IPS-20b (cell line): ENCODE data around the gene CRAMP1.

Experiments
- H3K27ac ChIP-seq: one replicate; pipeline ENCODE4 v1.5.1; 2013; ENCODE audit warnings: low read length
- H3K27me3 ChIP-seq: 2 replicates; pipeline ENCODE4 v1.6.1; 2013; ENCODE audit warnings: mild to moderate bottlenecking, low read length, inconsistent platforms; ENCODE audit not compliant: insufficient read depth
- H3K36me3 ChIP-seq: 2 replicates; pipeline ENCODE4 v1.6.1; 2013; ENCODE audit warnings: low read depth, mild to moderate bottlenecking, inconsistent platforms, low read length, moderate library complexity; ENCODE audit not compliant: insufficient read depth
- H3K4me1 ChIP-seq: 2 replicates; pipeline ENCODE4 v1.6.1; 2013; ENCODE audit warnings: mild to moderate bottlenecking, control low read depth, inconsistent platforms, low read length, moderate library complexity; ENCODE audit not compliant: insufficient read depth
- H3K4me3 ChIP-seq: 2 replicates; pipeline ENCODE4 v1.5.1; 2013; ENCODE audit warnings: mild to moderate bottlenecking, low read length, inconsistent platforms
- H3K9ac ChIP-seq: 2 replicates; pipeline ENCODE4 v1.6.1; 2013; ENCODE audit warnings: low read depth, mild to moderate bottlenecking, inconsistent platforms, low read length, moderate library complexity
- H3K9me3 ChIP-seq: 2 replicates; pipeline ENCODE4 v1.6.1; 2013; ENCODE audit warnings: mild to moderate bottlenecking, low read depth, low read length, inconsistent platforms; ENCODE audit not compliant: insufficient read depth

The CRAMP1 gene

GRCh38 chr16:1638757-1639156 lies 26.6 kb downstream of the CRAMP1 start:
- no peaks in the 10 kb centered on the region for H3K9me3 ChIP-seq
- H3K9ac ChIP-seq: no peak overlapping the region
- H3K4me3 ChIP-seq: no peak overlapping the region
- no peaks in the 10 kb centered on the region for H3K4me1 ChIP-seq
- peaks cover 78% of the 10 kb centered on the region for H3K36me3 ChIP-seq
- no peak overlapping the region for H3K27ac ChIP-seq
- H3K27me3 ChIP-seq: no peaks in the 10 kb centered on the region

DNA sequence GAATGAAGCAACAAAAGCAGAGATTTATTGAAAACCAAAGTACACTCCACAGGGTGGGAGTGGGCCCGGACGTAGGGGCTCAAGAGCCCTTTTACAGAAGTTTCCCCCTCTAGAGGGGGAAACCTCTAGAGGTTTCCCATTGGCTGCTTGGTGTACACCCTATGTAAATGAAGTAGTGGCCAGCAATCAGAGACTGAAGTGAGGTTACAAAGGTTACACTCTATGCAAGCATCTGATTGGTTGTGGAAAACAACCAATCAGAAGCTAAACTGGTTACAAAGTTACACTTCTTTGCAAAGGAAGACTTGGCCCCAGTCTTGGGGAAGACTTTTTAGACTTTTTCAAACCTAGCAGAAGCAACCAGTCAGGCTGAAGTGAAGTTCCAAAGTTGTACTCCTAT lies 27.1 kb downstream of the CRAMP1 start:
- Histone ChIP-seq H3K9ac (no peak overlapping the region), H3K36me3 (peaks cover 78% of the 10 kb centered on the region), H3K27me3 (no peaks in the 10 kb centered on the region), H3K27ac (no peak overlapping the region), H3K9me3 (no peaks in the 10 kb centered on the region), H3K4me1 (no peaks in the 10 kb centered on the region), H3K4me3 (no peak overlapping the region)

- H3K27me3 ChIP-seq: no peaks in the 10 kb centered on the region
- H3K27ac ChIP-seq: no peak overlapping the region
- peaks cover 76% of the 10 kb centered on the region for H3K36me3 ChIP-seq
- H3K9ac ChIP-seq: no peak overlapping the region
- no peak overlapping the region for H3K4me3 ChIP-seq
- H3K9me3 ChIP-seq: no peaks in the 10 kb centered on the region
- no peaks in the 10 kb centered on the region for H3K4me1 ChIP-seq
These were observed 27.7 kb downstream of the CRAMP1 start for GRCh38 chr16:1639860-1640259.

- Histone ChIP-seq H3K4me1 (peaks cover under 1% of the 10 kb centered on the region; the same call in 1 of the 2 replicates), H3K27ac (no peak overlapping the region), H3K4me3 (no peak overlapping the region), H3K36me3 (peaks cover 74% of the 10 kb centered on the region), H3K27me3 (no peaks in the 10 kb centered on the region), H3K9ac (no peak overlapping the region), H3K9me3 (no peaks in the 10 kb centered on the region)
These were observed 28.2 kb downstream of the CRAMP1 start for GRCh38 chr16:1640261-1640941.

DNA sequence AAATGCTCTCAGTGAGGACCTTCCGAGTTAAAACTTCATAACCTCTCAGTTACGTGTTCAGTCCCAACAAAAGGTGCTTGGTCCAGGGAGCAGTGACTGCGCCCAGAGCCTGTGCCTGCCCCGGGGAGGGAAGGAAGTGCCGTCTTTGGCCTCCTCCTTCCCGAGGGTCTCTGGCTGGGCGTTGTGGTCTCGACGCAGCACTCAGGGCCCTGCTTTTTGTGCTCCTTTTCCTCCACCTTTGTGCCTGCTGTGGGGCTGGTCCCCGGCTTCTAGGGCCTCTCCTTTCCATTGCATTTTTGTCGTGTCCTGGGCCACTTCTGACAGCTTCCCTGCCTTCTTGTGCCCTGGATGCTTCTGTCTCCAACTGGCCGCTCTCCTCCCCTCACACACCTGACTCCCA lies 29.1 kb downstream of the CRAMP1 start:
- no peaks in the 10 kb centered on the region for H3K27me3 ChIP-seq
- peaks cover 81% of the 10 kb centered on the region for H3K36me3 ChIP-seq
- no peak overlapping the region for H3K4me3 ChIP-seq
- H3K9ac ChIP-seq: no peak overlapping the region
- H3K27ac ChIP-seq: no peak overlapping the region
- no peaks in the 10 kb centered on the region for H3K9me3 ChIP-seq
- H3K4me1 ChIP-seq: peaks cover 7% of the 10 kb centered on the region; the same call in 1 of the 2 replicates

GRCh38 chr16:1642148-1642547 lies 30.0 kb downstream of the CRAMP1 start:
- no peak overlapping the region for H3K4me3 ChIP-seq
- no peaks in the 10 kb centered on the region for H3K27me3 ChIP-seq
- H3K4me1 ChIP-seq: peaks cover 7% of the 10 kb centered on the region; the same call in 1 of the 2 replicates
- no peaks in the 10 kb centered on the region for H3K9me3 ChIP-seq
- H3K36me3 ChIP-seq: peaks cover 89% of the 10 kb centered on the region
- no peak overlapping the region for H3K9ac ChIP-seq
- H3K27ac ChIP-seq: no peak overlapping the region

- H3K36me3 ChIP-seq: peaks cover 83% of the 10 kb centered on the region
- peaks cover 7% of the 10 kb centered on the region; the same call in 1 of the 2 replicates for H3K4me1 ChIP-seq
- H3K27ac ChIP-seq: no peak overlapping the region
- no peak overlapping the region for H3K4me3 ChIP-seq
- H3K9me3 ChIP-seq: no peaks in the 10 kb centered on the region
- H3K9ac ChIP-seq: no peak overlapping the region
- no peaks in the 10 kb centered on the region for H3K27me3 ChIP-seq
These were observed 30.6 kb downstream of the CRAMP1 start for GRCh38 chr16:1642753-1643152.

GRCh38 chr16:1643521-1643920 lies 31.4 kb downstream of the CRAMP1 start:
- H3K27ac ChIP-seq: no peak overlapping the region
- no peaks in the 10 kb centered on the region for H3K9me3 ChIP-seq
- H3K4me1 ChIP-seq: peaks cover 7% of the 10 kb centered on the region; the same call in 1 of the 2 replicates
- H3K9ac ChIP-seq: no peak overlapping the region
- no peaks in the 10 kb centered on the region for H3K27me3 ChIP-seq
- H3K36me3 ChIP-seq: peaks cover 76% of the 10 kb centered on the region
- H3K4me3 ChIP-seq: no peak overlapping the region

GRCh38 chr16:1645914-1646525 lies 33.9 kb downstream of the CRAMP1 start:
- peaks cover 7% of the 10 kb centered on the region; the same call in 1 of the 2 replicates for H3K4me1 ChIP-seq
- no peaks in the 10 kb centered on the region for H3K9me3 ChIP-seq
- H3K4me3 ChIP-seq: no peak overlapping the region
- no peak overlapping the region for H3K9ac ChIP-seq
- peaks cover 58% of the 10 kb centered on the region for H3K36me3 ChIP-seq
- no peak overlapping the region for H3K27ac ChIP-seq
- no peaks in the 10 kb centered on the region for H3K27me3 ChIP-seq

DNA sequence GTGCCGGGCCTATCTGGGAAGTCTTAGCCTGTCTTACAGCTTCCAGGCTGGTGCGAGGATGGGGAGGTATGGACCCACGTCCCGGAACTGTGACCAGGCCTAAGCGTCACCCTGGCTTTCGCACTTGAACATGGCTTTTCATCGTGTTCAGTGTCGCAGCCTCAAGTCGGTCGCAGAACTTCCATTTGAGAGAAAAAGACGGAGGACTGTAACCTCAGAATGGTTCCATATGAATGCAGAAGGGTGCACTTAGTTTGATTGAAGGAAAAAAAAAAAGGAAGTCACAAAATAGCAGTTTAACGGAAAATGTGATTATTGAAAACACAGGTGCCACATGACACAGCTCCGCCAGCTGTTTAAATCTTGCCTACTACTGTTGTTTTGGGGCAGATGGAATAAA lies 35.7 kb downstream of the CRAMP1 start:
- Histone ChIP-seq H3K4me1 (peaks cover 7% of the 10 kb centered on the region; the same call in 1 of the 2 replicates), H3K9me3 (no peaks in the 10 kb centered on the region), H3K36me3 (peaks cover 58% of the 10 kb centered on the region), H3K9ac (no peak overlapping the region), H3K27ac (no peak overlapping the region), H3K27me3 (no peaks in the 10 kb centered on the region), H3K4me3 (no peak overlapping the region)

GRCh38 chr16:1650131-1650530 lies 38.0 kb downstream of the CRAMP1 start:
- Histone ChIP-seq H3K9ac (no peak overlapping the region), H3K9me3 (no peaks in the 10 kb centered on the region), H3K27me3 (no peaks in the 10 kb centered on the region), H3K4me3 (no peak overlapping the region), H3K4me1 (peaks cover 7% of the 10 kb centered on the region; the same call in 1 of the 2 replicates), H3K36me3 (peaks cover 59% of the 10 kb centered on the region), H3K27ac (no peak overlapping the region)
